Measurements from ENCODE around the gene PEAR1. TPM values are rescaled to one million over a fixed set of nuclear protein-coding genes. Genes with fewer than 3 reads are reported as not detected.

PEAR1 gene
- total RNA-seq, 2 experiments from 2014 or later, result not detected

GRCh38 chr1:156856282-156856785 lies 37.2 kb upstream of the PEAR1 start:
- H3K9me3 Mint-ChIP-seq, result no peaks in the 10 kb centered on the region
- peaks cover 32% of the 10 kb centered on the region for H3K27me3 Mint-ChIP-seq
- peaks cover 7% of the 10 kb centered on the region for H3K4me1 Mint-ChIP-seq
- DNase-seq, result no peak
- H3K27ac Mint-ChIP-seq, result no peak overlapping the region
- H3K4me3 Mint-ChIP-seq, result no peak overlapping the region
- no peaks in the 10 kb centered on the region for H3K36me3 Mint-ChIP-seq

GRCh38 chr1:156857532-156857931 lies 36.0 kb upstream of the PEAR1 start:
- Mint-ChIP-seq H3K36me3 (no peaks in the 10 kb centered on the region), H3K27ac (no peak overlapping the region), H3K4me3 (no peak overlapping the region), H3K9me3 (no peaks in the 10 kb centered on the region), H3K27me3 (peaks cover 44% of the 10 kb centered on the region), H3K4me1 (peaks cover 12% of the 10 kb centered on the region)
- no peak for DNase-seq

GRCh38 chr1:156858555-156858956 lies 35.0 kb upstream of the PEAR1 start:
- DNase-seq, result no peak
- Mint-ChIP-seq H3K4me1 (peaks cover 21% of the 10 kb centered on the region), H3K36me3 (no peaks in the 10 kb centered on the region), H3K9me3 (no peaks in the 10 kb centered on the region), H3K27me3 (peaks cover 54% of the 10 kb centered on the region), H3K27ac (no peak overlapping the region), H3K4me3 (no peak overlapping the region)

GRCh38 chr1:156858959-156859522 lies 34.5 kb upstream of the PEAR1 start, which contains the start of gene INSRR:
Gene INSRR (minus strand): TSS chr1:156859117. CDS start chr1:156858621, 496 bp downstream.
- H3K27me3 Mint-ChIP-seq, result peaks cover 59% of the 10 kb centered on the region
- DNase-seq, result no peak
- H3K4me1 Mint-ChIP-seq, result peaks cover 25% of the 10 kb centered on the region
- H3K27ac Mint-ChIP-seq, result no peak within 1 kb of the TSS
- H3K36me3 Mint-ChIP-seq, result no peaks in the 10 kb centered on the region
- peak within 1 kb of the TSS; percentile 19 for H3K4me3 Mint-ChIP-seq
- no peaks in the 10 kb centered on the region for H3K9me3 Mint-ChIP-seq

- H3K9me3 Mint-ChIP-seq, result no peaks in the 10 kb centered on the region
- peaks cover 65% of the 10 kb centered on the region for H3K27me3 Mint-ChIP-seq
- peaks cover 26% of the 10 kb centered on the region for H3K4me1 Mint-ChIP-seq
- H3K36me3 Mint-ChIP-seq, result no peaks in the 10 kb centered on the region
- peak overlapping the region; percentile 19 for H3K4me3 Mint-ChIP-seq
- no peak overlapping the region for H3K27ac Mint-ChIP-seq
- DNase-seq, result peak; percentile 24
These were observed 33.9 kb upstream of the PEAR1 start for GRCh38 chr1:156859523-156860112.

- H3K36me3 Mint-ChIP-seq, result no peaks in the 10 kb centered on the region
- H3K4me3 Mint-ChIP-seq, result peak overlapping the region; percentile 62
- H3K9me3 Mint-ChIP-seq, result no peaks in the 10 kb centered on the region
- peaks cover 28% of the 10 kb centered on the region for H3K4me1 Mint-ChIP-seq
- peaks cover 70% of the 10 kb centered on the region for H3K27me3 Mint-ChIP-seq
- no peak overlapping the region for H3K27ac Mint-ChIP-seq
- peak; percentile 65 for DNase-seq
These were observed 33.3 kb upstream of the PEAR1 start for GRCh38 chr1:156860113-156860627.

GRCh38 chr1:156860628-156861423 lies 32.7 kb upstream of the PEAR1 start, which contains the start of gene NTRK1:
Gene NTRK1 (plus strand): TSS chr1:156860865. CDS start chr1:156860935, 70 bp downstream.
- Mint-ChIP-seq H3K36me3 (no peaks in the 10 kb centered on the region), H3K27ac (no peak within 1 kb of the TSS), H3K4me3 (peak within 1 kb of the TSS; percentile 69), H3K9me3 (no peaks in the 10 kb centered on the region), H3K27me3 (peaks cover 77% of the 10 kb centered on the region), H3K4me1 (peaks cover 35% of the 10 kb centered on the region)
- peak; percentile 67 for DNase-seq

- Mint-ChIP-seq H3K27me3 (peaks cover 78% of the 10 kb centered on the region), H3K4me3 (peak overlapping the region; percentile 26), H3K27ac (no peak overlapping the region), H3K9me3 (no peaks in the 10 kb centered on the region), H3K4me1 (peaks cover 46% of the 10 kb centered on the region), H3K36me3 (no peaks in the 10 kb centered on the region)
- DNase-seq, result no peak
These were observed 30.9 kb upstream of the PEAR1 start for GRCh38 chr1:156862584-156862983.

- peak overlapping the region; percentile 26 for H3K4me3 Mint-ChIP-seq
- peaks cover 72% of the 10 kb centered on the region for H3K27me3 Mint-ChIP-seq
- DNase-seq, result no peak
- H3K36me3 Mint-ChIP-seq, result no peaks in the 10 kb centered on the region
- H3K9me3 Mint-ChIP-seq, result no peaks in the 10 kb centered on the region
- H3K4me1 Mint-ChIP-seq, result peaks cover 48% of the 10 kb centered on the region
- peak overlapping the region; percentile 4 for H3K27ac Mint-ChIP-seq
These were observed 30.4 kb upstream of the PEAR1 start for GRCh38 chr1:156862997-156863599.

GRCh38 chr1:156863631-156864030 lies 29.9 kb upstream of the PEAR1 start:
- Mint-ChIP-seq H3K27ac (no peak overlapping the region), H3K27me3 (peaks cover 67% of the 10 kb centered on the region), H3K9me3 (no peaks in the 10 kb centered on the region)

GRCh38 chr1:156864796-156865195 lies 28.7 kb upstream of the PEAR1 start:
- H3K4me3 Mint-ChIP-seq, result no peak overlapping the region
- H3K36me3 Mint-ChIP-seq, result no peaks in the 10 kb centered on the region
- H3K4me1 Mint-ChIP-seq, result peaks cover 45% of the 10 kb centered on the region

More at GRCh38 chr1:156863631-156864030, 29.9 kb upstream of the PEAR1 start:
- Mint-ChIP-seq H3K4me3 (no peak overlapping the region), H3K4me1 (peaks cover 46% of the 10 kb centered on the region), H3K36me3 (no peaks in the 10 kb centered on the region)
- DNase-seq, result no peak

GRCh38 chr1:156865258-156865657 lies 28.3 kb upstream of the PEAR1 start:
- Mint-ChIP-seq H3K4me3 (no peak overlapping the region), H3K36me3 (no peaks in the 10 kb centered on the region), H3K27me3 (peaks cover 52% of the 10 kb centered on the region), H3K27ac (peak overlapping the region; percentile 17), H3K9me3 (no peaks in the 10 kb centered on the region), H3K4me1 (peaks cover 43% of the 10 kb centered on the region)
- no peak for DNase-seq

More at GRCh38 chr1:156864796-156865195, 28.7 kb upstream of the PEAR1 start:
- H3K27ac Mint-ChIP-seq, result peak overlapping the region; percentile 17
- no peaks in the 10 kb centered on the region for H3K9me3 Mint-ChIP-seq
- DNase-seq, result no peak
- peaks cover 57% of the 10 kb centered on the region for H3K27me3 Mint-ChIP-seq

GRCh38 chr1:156865865-156866248 lies 27.7 kb upstream of the PEAR1 start:
- Mint-ChIP-seq H3K4me1 (peaks cover 44% of the 10 kb centered on the region), H3K27me3 (peaks cover 50% of the 10 kb centered on the region), H3K4me3 (peak overlapping the region; percentile 35), H3K27ac (peak overlapping the region; percentile 34), H3K9me3 (no peaks in the 10 kb centered on the region), H3K36me3 (no peaks in the 10 kb centered on the region)
- no peak for DNase-seq

GRCh38 chr1:156866249-156866909 lies 27.1 kb upstream of the PEAR1 start:
- no peaks in the 10 kb centered on the region for H3K9me3 Mint-ChIP-seq
- peak overlapping the region; percentile 35 for H3K4me3 Mint-ChIP-seq
- H3K27me3 Mint-ChIP-seq, result peaks cover 46% of the 10 kb centered on the region
- H3K36me3 Mint-ChIP-seq, result no peaks in the 10 kb centered on the region
- peak overlapping the region; percentile 34 for H3K27ac Mint-ChIP-seq
- H3K4me1 Mint-ChIP-seq, result peaks cover 45% of the 10 kb centered on the region
- peak; percentile 40 for DNase-seq

All from activated naive CD8-positive, alpha-beta T cell treated with anti-CD3 and anti-CD28 coated beads for 36 hours (primary cell).